Measurements from ENCODE around the gene ZFP36.
"Not testable (repeated sequence)": the region's sequence is repeated elsewhere in the genome, so short reads cannot be mapped to it uniquely, and the experiment has no call there.

Gene ZFP36

GRCh38 chr19:39369200-39369599 is 37.4 kb upstream of the ZFP36 start:
- TF ChIP-seq, protein P1, sequence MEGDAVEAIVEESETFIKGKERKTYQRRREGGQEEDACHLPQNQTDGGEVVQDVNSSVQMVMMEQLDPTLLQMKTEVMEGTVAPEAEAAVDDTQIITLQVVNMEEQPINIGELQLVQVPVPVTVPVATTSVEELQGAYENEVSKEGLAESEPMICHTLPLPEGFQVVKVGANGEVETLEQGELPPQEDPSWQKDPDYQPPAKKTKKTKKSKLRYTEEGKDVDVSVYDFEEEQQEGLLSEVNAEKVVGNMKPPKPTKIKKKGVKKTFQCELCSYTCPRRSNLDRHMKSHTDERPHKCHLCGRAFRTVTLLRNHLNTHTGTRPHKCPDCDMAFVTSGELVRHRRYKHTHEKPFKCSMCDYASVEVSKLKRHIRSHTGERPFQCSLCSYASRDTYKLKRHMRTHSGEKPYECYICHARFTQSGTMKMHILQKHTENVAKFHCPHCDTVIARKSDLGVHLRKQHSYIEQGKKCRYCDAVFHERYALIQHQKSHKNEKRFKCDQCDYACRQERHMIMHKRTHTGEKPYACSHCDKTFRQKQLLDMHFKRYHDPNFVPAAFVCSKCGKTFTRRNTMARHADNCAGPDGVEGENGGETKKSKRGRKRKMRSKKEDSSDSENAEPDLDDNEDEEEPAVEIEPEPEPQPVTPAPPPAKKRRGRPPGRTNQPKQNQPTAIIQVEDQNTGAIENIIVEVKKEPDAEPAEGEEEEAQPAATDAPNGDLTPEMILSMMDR (IDR thresholded peaks at IDR 0.05; ENCODE audit: insufficient read depth, low read depth, low read length, missing control alignments), result no peak
- no peak overlapping the region for H3K4me3 ChIP-seq (ENCODE audit: low read depth, low read length)
- no peak for DNase-seq (ENCODE audit: low read depth)

- DNase-seq (ENCODE audit: low read depth), result no peak
- H3K4me3 ChIP-seq (ENCODE audit: low read depth, low read length), result no peak overlapping the region
- TF ChIP-seq, protein P1 (IDR thresholded peaks at IDR 0.05; ENCODE audit: insufficient read depth, low read depth, low read length, missing control alignments), result no peak
These were observed 35.9 kb upstream of the ZFP36 start for GRCh38 chr19:39370735-39371134.

DNA sequence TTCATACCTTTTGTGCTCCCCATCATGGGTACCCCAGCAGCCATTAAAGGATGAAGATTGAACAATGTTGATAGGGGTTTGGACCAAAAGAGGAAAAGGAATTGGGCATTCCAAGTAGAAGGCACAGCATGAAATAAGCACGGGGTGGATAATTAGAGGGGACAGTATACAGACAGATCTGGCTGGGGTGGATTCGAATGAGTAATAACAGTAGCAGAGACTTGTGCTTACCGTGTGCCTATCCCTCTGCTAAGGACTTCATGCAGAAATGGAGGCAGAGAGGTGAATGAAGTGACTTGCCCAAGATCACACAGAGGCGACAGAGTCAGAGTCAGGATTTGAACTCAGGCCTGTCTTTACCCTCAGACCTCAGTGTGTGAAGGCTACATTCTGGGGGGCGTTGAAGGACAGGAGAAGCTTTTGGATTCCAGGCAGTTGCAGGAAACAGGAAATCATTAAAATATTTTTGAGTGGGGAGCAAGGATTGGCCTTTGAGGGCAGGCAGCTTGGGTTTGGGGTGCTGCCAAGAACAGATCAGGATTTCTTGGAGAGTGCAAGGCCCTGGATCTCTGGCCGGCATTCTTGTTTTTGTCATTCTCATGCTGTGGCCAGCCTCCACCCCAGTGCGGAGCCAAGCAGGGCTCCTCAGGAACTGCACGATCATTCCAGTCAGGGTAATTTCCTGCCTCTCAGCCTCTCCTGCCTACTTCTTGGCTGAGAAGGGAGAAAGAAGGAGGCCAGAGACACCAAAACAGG is 34.4 kb upstream of the ZFP36 start:
- no peak overlapping the region for H3K4me3 ChIP-seq (ENCODE audit: low read depth, low read length)
- no peak for DNase-seq (ENCODE audit: low read depth)
- TF ChIP-seq, protein P1 (IDR thresholded peaks at IDR 0.05; ENCODE audit: insufficient read depth, low read depth, low read length, missing control alignments), result no peak

- DNase-seq (ENCODE audit: low read depth), result no peak
- H3K4me3 ChIP-seq (ENCODE audit: low read depth, low read length), result no peak overlapping the region
- TF ChIP-seq, protein P1 (IDR thresholded peaks at IDR 0.05; ENCODE audit: insufficient read depth, low read depth, low read length, missing control alignments), result no peak
These were observed 33.7 kb upstream of the ZFP36 start for GRCh38 chr19:39372941-39373340.

- DNase-seq (ENCODE audit: low read depth), result no peak
- TF ChIP-seq, protein P1 (IDR thresholded peaks at IDR 0.05; ENCODE audit: insufficient read depth, low read depth, low read length, missing control alignments), result no peak
- H3K4me3 ChIP-seq (ENCODE audit: low read depth, low read length), result no peak overlapping the region
These were observed 30.7 kb upstream of the ZFP36 start for GRCh38 chr19:39375929-39376328.

GRCh38 chr19:39377373-39378362 is 29.0 kb upstream of the ZFP36 start:
- H3K4me3 ChIP-seq (ENCODE audit: low read depth, low read length), result no peak overlapping the region
- TF ChIP-seq, protein P1 (IDR thresholded peaks at IDR 0.05; ENCODE audit: insufficient read depth, low read depth, low read length, missing control alignments), result no peak
- DNase-seq (ENCODE audit: low read depth), result no peak

DNA sequence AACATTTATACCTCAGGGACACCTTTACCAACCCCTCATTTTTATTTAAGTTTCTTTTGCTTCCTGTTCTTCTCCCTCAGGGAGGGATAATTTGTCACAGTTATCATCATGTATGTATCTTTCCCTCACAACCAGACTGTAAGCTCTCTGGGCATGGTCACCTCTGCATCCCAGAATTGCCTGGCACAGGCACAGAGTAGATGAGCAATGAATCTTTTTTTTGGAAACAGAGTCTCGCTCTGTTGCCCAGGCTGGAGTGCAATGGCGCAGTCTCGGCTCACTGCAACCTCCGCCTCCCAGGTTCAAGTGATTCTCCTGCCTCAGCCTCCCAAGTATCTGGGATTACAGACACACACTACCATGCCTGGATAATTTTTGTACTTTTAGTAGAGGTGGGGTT is 27.3 kb upstream of the ZFP36 start:
- H3K4me3 ChIP-seq (ENCODE audit: low read depth, low read length); DNase-seq (ENCODE audit: low read depth): not testable (repeated sequence)
